CD14-positive monocyte (primary cell): ENCODE data around the gene CFAP410. TPM values are rescaled to one million over a fixed set of nuclear protein-coding genes. Genes with fewer than 3 reads are reported as not detected.
A peak's percentile ranks its signal among the peaks of the same experiment; 100 is the strongest.

ENCODE experiments used
- DNase-seq, 3 donors: peaks; one replicate each; pipeline ENCODE4 v3.0.0-alpha.2; 2011 to 2022
- H2AFZ ChIP-seq: 2 replicates; pipeline ENCODE4 v1.6.0; 2012; ENCODE audit warnings: mild to moderate bottlenecking, low read depth, low read length, inconsistent platforms; ENCODE audit not compliant: insufficient read depth, poor library complexity, severe bottlenecking
- H3K27ac ChIP-seq, 2 donors: 1 replicate in 1 of 2; 2 replicates in 1 of 2; pipeline ENCODE4 v1.5.1; 2012 to 2013; ENCODE audit warnings: low read length in 2 of 2, control low read depth in 1 of 2, inconsistent platforms in 1 of 2, low read depth in 1 of 2, mild to moderate bottlenecking in 1 of 2
- H3K27me3 ChIP-seq, 2 donors: one replicate each; pipeline versions ENCODE4 v1.6.0 to v1.6.1; 2011 to 2013; ENCODE audit warnings: low read length in 2 of 2; ENCODE audit not compliant: control insufficient read depth in 2 of 2, insufficient read depth in 2 of 2
- H3K36me3 ChIP-seq, 2 donors: replicated peaks in 1 of 2; 1 replicate in 1 of 2; 2 replicates in 1 of 2; pipeline versions ENCODE4 v1.5.1 to v1.6.1; 2012 to 2013; ENCODE audit warnings: low read length in 2 of 2, control low read depth in 1 of 2, inconsistent platforms in 1 of 2, mild to moderate bottlenecking in 1 of 2; ENCODE audit not compliant: insufficient read depth in 2 of 2, control insufficient read depth in 1 of 2
- H3K4me1 ChIP-seq, 2 donors: 1 replicate in 1 of 2; 2 replicates in 1 of 2; pipeline versions ENCODE4 v1.5.1 to v1.6.1; 2012 to 2013; ENCODE audit warnings: low read length in 2 of 2, control low read depth in 1 of 2, inconsistent platforms in 1 of 2, mild to moderate bottlenecking in 1 of 2, moderate library complexity in 1 of 2; ENCODE audit not compliant: insufficient read depth in 2 of 2, control insufficient read depth in 1 of 2
- H3K4me2 ChIP-seq: replicated peaks from 2 replicates; pipeline ENCODE3; 2012; ENCODE audit warnings: low read length, moderate library complexity, mild to moderate bottlenecking; ENCODE audit not compliant: poor library complexity, severe bottlenecking; ENCODE audit errors: extremely low read depth
- H3K4me3 ChIP-seq, 3 experiments: fragments of 200-600 bp in 1 of 3; sonication (generic) in 1 of 3; replicated peaks in 1 of 3; 1 replicate in 2 of 3; 2 replicates in 1 of 3; pipeline ENCODE4 v1.5.1; 2011 to 2013; ENCODE audit warnings: low read length in 3 of 3, mild to moderate bottlenecking in 3 of 3, control low read depth in 2 of 3, low read depth in 2 of 3, inconsistent platforms in 1 of 3, moderate library complexity in 1 of 3
- H3K79me2 ChIP-seq: 2 replicates; pipeline ENCODE4 v1.6.0; 2012; ENCODE audit warnings: mild to moderate bottlenecking, control low read depth, inconsistent platforms, low read length, moderate library complexity; ENCODE audit not compliant: insufficient read depth
- H3K9ac ChIP-seq: 2 replicates; pipeline ENCODE4 v1.6.0; 2017; ENCODE audit warnings: low read length, mild to moderate bottlenecking; ENCODE audit not compliant: insufficient read depth, poor library complexity, severe bottlenecking
- H3K9me3 ChIP-seq, 2 donors: replicated peaks in 1 of 2; 1 replicate in 1 of 2; 2 replicates in 1 of 2; pipeline versions ENCODE4 v1.5.1 to v1.6.1; 2012 to 2013; ENCODE audit warnings: low read length in 2 of 2, control low read depth in 1 of 2; ENCODE audit not compliant: control insufficient read depth in 1 of 2, insufficient read depth in 1 of 2
- H4K20me1 ChIP-seq: 2 replicates; pipeline ENCODE4 v1.6.0; 2012; ENCODE audit warnings: mild to moderate bottlenecking, low read length, control low read depth, moderate library complexity; ENCODE audit not compliant: insufficient read depth
- H3K27ac Mint-ChIP-seq, 7 donors: one replicate each; pipeline ENCODE4 v1.8.0; 2020; ENCODE audit warnings: mild to moderate bottlenecking in 7 of 7, mixed read lengths in 7 of 7, moderate library complexity in 6 of 7, inconsistent platforms in 2 of 7
- H3K27me3 Mint-ChIP-seq, 3 donors: one replicate each; pipeline ENCODE4 v1.8.0; 2021 to 2022; ENCODE audit warnings: low read depth in 3 of 3, mild to moderate bottlenecking in 3 of 3, mixed read lengths in 3 of 3, moderate library complexity in 3 of 3, inconsistent platforms in 1 of 3
- H3K36me3 Mint-ChIP-seq, 2 donors: one replicate each; pipeline ENCODE4 v1.8.0; 2020; ENCODE audit warnings: mixed read lengths in 2 of 2, inconsistent platforms in 1 of 2, mild to moderate bottlenecking in 1 of 2
- H3K4me1 Mint-ChIP-seq: one replicate; pipeline ENCODE4 v1.8.0; 2020; ENCODE audit warnings: mild to moderate bottlenecking, mixed read lengths
- H3K4me3 Mint-ChIP-seq, 2 donors: one replicate each; pipeline ENCODE4 v1.8.0; 2020; ENCODE audit warnings: mild to moderate bottlenecking in 2 of 2, mixed read lengths in 2 of 2, moderate library complexity in 1 of 2
- H3K9me3 Mint-ChIP-seq, 7 donors: one replicate each; pipeline ENCODE4 v1.8.0; 2020 to 2022; ENCODE audit warnings: mixed read lengths in 7 of 7, mild to moderate bottlenecking in 6 of 7, moderate library complexity in 6 of 7, inconsistent platforms in 2 of 7
- CTCF ChIP-seq: fragments of 200-600 bp; IDR thresholded peaks from one replicate; pipeline ENCODE4 v1.8.0; 2022; ENCODE audit warnings: antibody characterized with exemption, mild to moderate bottlenecking
- WGBS: methylation state at CpG from one replicate; pipeline ENCODE4 v1.1.5; 2013; ENCODE audit warnings: missing lambda C conversion rate; ENCODE audit not compliant: insufficient coverage; 5-methylcytosine and 5-hydroxymethylcytosine counted together
- intact Hi-C, 2 donors: fragments of 100-400 bp; cut with micrococcal nuclease; formaldehyde crosslinking; loops; one replicate each; pipeline versions ENCODE4 v1.15.0 to v1.15.1; 2023
- polyA plus RNA-seq, 3 donors: library from polyadenylated mRNA; depleted of rRNA in 1 of 3; unstranded in 2 of 3; stranded (reverse) in 1 of 3; fragments of 300-500 nt in 2 of 3; fragments of >200 nt in 1 of 3; fragmentation: Illumina TruSeq in 2 of 3; gene quantifications; 1 replicate in 2 of 3; 2 replicates in 1 of 3; pipeline ENCODE4 v1.2.3, GENCODE V29; 2012 to 2021

Gene CFAP410
- polyA plus RNA-seq, 3 donors = 14.8 to 23.5 (median 17.3) TPM

- Histone ChIP-seq H3K36me3 (peaks cover 92 to 94% of the 10 kb centered on the region in 2 donors), H2AFZ (no peak overlapping the region), H3K27me3 (no peaks in the 10 kb centered on the region), H3K79me2 (peaks cover 12% of the 10 kb centered on the region), H3K4me3 (no peak overlapping the region), H3K4me1 (peaks cover 9 to 12% of the 10 kb centered on the region in 2 donors), H4K20me1 (peaks cover 40% of the 10 kb centered on the region), H3K9ac (no peak overlapping the region), H3K27ac (no peak overlapping the region), H3K9me3 (peaks cover 18 to 27% of the 10 kb centered on the region in 2 donors), H3K4me2 (no peak overlapping the region)
- Mint-ChIP-seq H3K27ac (no peak overlapping the region), H3K4me3 (no peak overlapping the region), H3K9me3 (peaks cover 28 to 39% (median 35%) of the 10 kb centered on the region in 7 donors), H3K4me1 (peaks cover 14% of the 10 kb centered on the region), H3K36me3 (peaks cover 93 to 98% of the 10 kb centered on the region in 2 donors), H3K27me3 (peaks cover 0 to 14% (median 2%) of the 10 kb centered on the region in 3 donors)
- peak in 1 of 3 donors; percentile 2 for DNase-seq
- TF ChIP-seq CTCF = no peak
- 89% methylated on average over 26 of the region's 31 CpGs for WGBS
- intact Hi-C loops = loop anchor here in 1 of 2 donors (10.0 kb wide), 1 partner anchor 45 kb away; the partner anchor contains the start of gene CFAP410
Measured at GRCh38 chr21:44379991-44380865, 41.0 kb upstream of the CFAP410 start.

- H3K4me3 Mint-ChIP-seq = no peak overlapping the region
- peaks cover 84 to 86% of the 10 kb centered on the region in 2 donors for H3K36me3 ChIP-seq
- no peak overlapping the region for H3K9ac ChIP-seq
Measured at GRCh38 chr21:44379515-44379848, 40.3 kb upstream of the CFAP410 start.

More at GRCh38 chr21:44379515-44379848, 40.3 kb upstream of the CFAP410 start:
- H3K79me2 ChIP-seq = peaks cover 12% of the 10 kb centered on the region
- H3K9me3 ChIP-seq = peaks cover 18 to 20% of the 10 kb centered on the region in 2 donors
- H3K4me3 ChIP-seq = no peak overlapping the region
- peaks cover 22% of the 10 kb centered on the region for H3K4me1 Mint-ChIP-seq
- H2AFZ ChIP-seq = no peak overlapping the region
- 95% methylated on average over 5 of the region's 5 CpGs for WGBS
- DNase-seq = no peak
- H4K20me1 ChIP-seq = peaks cover 40% of the 10 kb centered on the region
- peaks cover 17 to 19% of the 10 kb centered on the region in 2 donors for H3K4me1 ChIP-seq
- H3K36me3 Mint-ChIP-seq = peaks cover 89 to 97% of the 10 kb centered on the region in 2 donors
- no peak overlapping the region for H3K27ac Mint-ChIP-seq
- TF ChIP-seq CTCF = no peak
- peaks cover 0 to 14% (median 2%) of the 10 kb centered on the region in 3 donors for H3K27me3 Mint-ChIP-seq
- intact Hi-C loops = no loop called here
- H3K27ac ChIP-seq = no peak overlapping the region
- no peak overlapping the region for H3K4me2 ChIP-seq
- no peaks in the 10 kb centered on the region for H3K27me3 ChIP-seq
- H3K9me3 Mint-ChIP-seq = peaks cover 23 to 32% (median 29%) of the 10 kb centered on the region in 7 donors
